ENCODE measurements around the gene CFAP77. TPM values are rescaled to one million over a fixed set of nuclear protein-coding genes. Genes with fewer than 3 reads are reported as not detected.
A peak's percentile ranks its signal among the peaks of the same experiment; 100 is the strongest.

Gene CFAP77
- total RNA-seq, 4 donors from 2014 or later: 0.44 TPM; not detected in 3

- no peak for DNase-seq
- intact Hi-C loops (cut with DNase I): no loop called here
- no peak overlapping the region for H3K27ac ChIP-seq
- H3K36me3 ChIP-seq: no peaks in the 10 kb centered on the region
- H3K9me3 ChIP-seq: no peaks in the 10 kb centered on the region
- no peaks in the 10 kb centered on the region for H3K4me1 ChIP-seq
- no peak for TF ChIP-seq CTCF (IDR thresholded peaks at IDR 0.05)
- no peak for TF ChIP-seq POLR2A (IDR thresholded peaks at IDR 0.05)
- WGBS, 2 donors: 63 to 65% methylated on average over 9 of the region's 9 CpGs
- H3K27me3 ChIP-seq: no peaks in the 10 kb centered on the region
- H3K4me3 ChIP-seq (replicated peaks in 1 of 3): no peak overlapping the region
These were observed 54.5 kb downstream of the CFAP77 start for GRCh38 chr9:132464547-132464946.

GRCh38 chr9:132465131-132465635 is 55.2 kb downstream of the CFAP77 start:
- Histone ChIP-seq H3K27ac (no peak overlapping the region), H3K9me3 (no peaks in the 10 kb centered on the region), H3K36me3 (no peaks in the 10 kb centered on the region), H3K4me3 (replicated peaks in 1 of 3) (no peak overlapping the region), H3K27me3 (no peaks in the 10 kb centered on the region), H3K4me1 (no peaks in the 10 kb centered on the region)
- TF ChIP-seq POLR2A (IDR thresholded peaks at IDR 0.05) (no peak), CTCF (IDR thresholded peaks at IDR 0.05) (no peak)
- intact Hi-C loops (cut with DNase I): no loop called here
- WGBS, 2 donors: 75 to 79% methylated on average over 5 of the region's 5 CpGs
- DNase-seq: no peak

DNA sequence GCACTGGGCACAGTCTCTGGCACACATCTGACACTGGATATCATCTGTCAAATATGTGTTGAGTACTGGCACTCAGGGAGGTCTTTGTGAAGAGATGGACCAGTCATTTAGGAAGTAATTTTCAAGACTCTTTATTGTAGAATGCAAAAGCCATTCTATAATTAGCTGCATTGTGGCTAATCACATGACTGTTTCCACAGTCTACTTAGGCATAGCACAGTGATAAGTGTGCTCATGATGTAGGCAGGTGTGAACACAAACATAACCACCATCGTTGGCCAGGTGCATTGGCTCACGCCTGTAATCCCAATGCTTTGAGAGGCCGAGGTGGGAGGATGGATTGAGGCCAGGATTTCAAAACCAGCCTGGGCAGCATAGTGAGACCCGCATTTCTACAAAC is 62.2 kb downstream of the CFAP77 start:
- intact Hi-C loops (cut with DNase I): no loop called here
- H3K4me3 ChIP-seq (replicated peaks in 1 of 3): no peak overlapping the region
- H3K36me3 ChIP-seq: no peaks in the 10 kb centered on the region
- H3K4me1 ChIP-seq: no peaks in the 10 kb centered on the region
- no peaks in the 10 kb centered on the region for H3K27me3 ChIP-seq
- no peaks in the 10 kb centered on the region for H3K9me3 ChIP-seq
- H3K27ac ChIP-seq: no peak overlapping the region
- no peak for TF ChIP-seq POLR2A (IDR thresholded peaks at IDR 0.05)
- no peak for TF ChIP-seq CTCF (IDR thresholded peaks at IDR 0.05)
- 32 to 49% methylated on average over 4 of the region's 4 CpGs for WGBS, 2 donors
- DNase-seq: peak in 1 of 2 donors; percentile 1

GRCh38 chr9:132472599-132472998 is 62.6 kb downstream of the CFAP77 start:
- no peak overlapping the region for H3K4me3 ChIP-seq (replicated peaks in 1 of 3)
- WGBS, 2 donors: 38 to 45% methylated on average over 9 of the region's 9 CpGs
- no peak overlapping the region for H3K27ac ChIP-seq

DNA sequence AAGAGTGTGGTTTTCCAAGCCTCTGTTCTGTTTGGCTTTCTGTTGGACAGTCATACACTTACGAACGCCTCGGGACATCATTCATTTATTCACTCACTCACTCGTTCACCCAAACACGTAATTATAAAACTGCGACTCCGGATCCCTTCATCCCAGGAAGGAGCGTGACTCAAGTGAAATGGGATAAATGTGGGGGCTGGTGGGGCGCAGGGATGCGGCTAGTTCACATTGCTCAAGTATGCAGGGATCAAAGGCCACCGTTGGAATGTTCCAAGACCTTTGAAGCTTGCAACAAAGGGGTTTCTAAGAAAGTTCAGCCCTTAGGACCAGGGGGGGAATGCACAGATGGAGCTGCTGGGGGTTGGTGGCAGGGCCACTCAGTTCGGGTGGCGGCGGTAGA is 64.2 kb downstream of the CFAP77 start:
- TF ChIP-seq POLR2A (IDR thresholded peaks at IDR 0.05) (no peak), CTCF (IDR thresholded peaks at IDR 0.05) (no peak)
- intact Hi-C loops (cut with DNase I): no loop called here
- H3K9me3 ChIP-seq: no peaks in the 10 kb centered on the region
- no peaks in the 10 kb centered on the region for H3K36me3 ChIP-seq
- no peaks in the 10 kb centered on the region for H3K4me1 ChIP-seq
- no peak overlapping the region for H3K27ac ChIP-seq
- 80 to 83% methylated on average over 14 of the region's 14 CpGs for WGBS, 2 donors
- no peaks in the 10 kb centered on the region for H3K27me3 ChIP-seq
- H3K4me3 ChIP-seq (replicated peaks in 1 of 3): no peak overlapping the region
- DNase-seq: no peak

More at GRCh38 chr9:132472599-132472998, 62.6 kb downstream of the CFAP77 start:
- Histone ChIP-seq H3K4me1 (no peaks in the 10 kb centered on the region), H3K36me3 (no peaks in the 10 kb centered on the region), H3K9me3 (no peaks in the 10 kb centered on the region), H3K27me3 (no peaks in the 10 kb centered on the region)
- intact Hi-C loops (cut with DNase I): no loop called here
- peak; percentile 13 to 16 for DNase-seq
- TF ChIP-seq POLR2A (IDR thresholded peaks at IDR 0.05) (no peak), CTCF (IDR thresholded peaks at IDR 0.05) (no peak)
